ENCODE measurements around the gene GANC.
"Not testable (repeated sequence)": the region's sequence is repeated elsewhere in the genome, so short reads cannot be mapped to it uniquely, and the experiment has no call there.

Gene GANC

DNA sequence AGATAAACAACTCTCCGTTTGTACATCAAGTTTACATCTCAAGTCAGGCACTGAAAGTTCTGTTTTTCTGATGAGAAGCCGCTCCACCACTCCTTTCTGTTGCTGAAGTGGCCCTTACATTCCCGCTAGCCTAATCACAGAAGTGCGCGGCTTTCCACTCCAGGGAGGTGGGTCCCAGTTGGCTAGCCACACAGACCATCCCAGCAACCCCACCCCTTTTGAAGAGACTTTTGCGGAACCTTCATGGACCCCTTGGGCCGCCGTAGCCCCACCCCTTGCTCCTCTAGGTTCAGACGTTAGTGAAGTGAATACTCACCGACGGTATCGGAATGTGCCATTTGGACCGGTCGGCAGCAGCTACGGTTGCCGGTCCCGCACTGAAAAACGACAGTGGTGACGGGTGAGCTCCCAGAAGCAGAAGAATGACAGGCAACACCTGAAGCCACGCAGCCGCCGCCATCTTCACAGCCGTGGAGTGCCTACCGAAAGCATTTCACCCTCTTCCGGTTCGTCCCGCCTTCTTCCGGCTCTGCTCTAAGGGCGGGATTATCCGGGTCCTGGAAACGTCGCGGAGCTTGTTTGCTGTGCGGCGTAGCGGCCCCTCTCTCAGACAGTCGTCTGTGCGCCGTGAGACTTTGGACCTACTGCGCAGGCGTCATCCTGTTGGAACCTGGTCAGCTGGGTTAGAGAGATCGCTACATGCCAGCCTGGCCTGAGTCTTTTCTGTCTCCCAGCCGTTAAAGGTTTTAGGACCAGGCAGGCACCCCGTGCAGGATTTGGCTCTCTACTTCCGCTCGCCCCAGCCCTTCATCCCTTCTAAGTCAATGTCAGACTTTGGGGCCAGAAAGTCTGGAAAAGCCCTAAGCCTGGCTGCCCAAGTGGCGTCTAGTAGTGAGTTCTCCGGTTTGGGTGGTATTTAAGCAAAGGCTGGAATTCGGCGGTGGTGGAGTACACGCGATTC is at the start of gene GANC, which contains the start of gene TMEM87A:
GANC (plus strand) TSS at position 263 of the 961 bp plus-strand sequence. CDS start 1,281 bp downstream, outside the sequence.
TMEM87A (minus strand) TSS at position 495 of the 961 bp plus-strand sequence; CDS start at position 460, 35 bp downstream.
- DNase-seq (ENCODE audit: low read depth) = peak; percentile 96

GRCh38 chr15:42226648-42227047 is 46.4 kb upstream of the GANC start:
- DNase-seq (ENCODE audit: low read depth) = no peak

GRCh38 chr15:42228036-42228435 is 45.0 kb upstream of the GANC start:
- DNase-seq (ENCODE audit: low read depth) = no peak

DNA sequence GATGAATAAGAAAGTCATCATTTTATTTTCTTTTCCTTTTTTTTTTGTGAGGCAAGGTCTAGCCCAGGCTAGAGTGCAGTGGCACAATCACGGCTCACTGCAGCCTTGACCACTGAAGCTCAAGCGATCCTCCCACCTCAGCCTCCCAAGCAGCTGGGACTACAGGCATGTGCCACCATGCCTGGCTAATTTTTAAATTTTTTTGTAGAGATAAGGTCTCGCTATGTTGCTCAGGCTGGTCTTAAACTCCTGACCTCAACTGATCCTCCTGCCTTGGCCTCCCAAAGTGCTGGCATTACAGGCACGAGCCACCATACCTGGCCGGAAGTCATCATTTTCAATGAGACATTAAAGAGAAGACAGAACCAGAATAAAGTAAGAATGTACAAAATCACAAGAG is 44.0 kb upstream of the GANC start:
- not testable (repeated sequence) for DNase-seq (ENCODE audit: low read depth)

DNA sequence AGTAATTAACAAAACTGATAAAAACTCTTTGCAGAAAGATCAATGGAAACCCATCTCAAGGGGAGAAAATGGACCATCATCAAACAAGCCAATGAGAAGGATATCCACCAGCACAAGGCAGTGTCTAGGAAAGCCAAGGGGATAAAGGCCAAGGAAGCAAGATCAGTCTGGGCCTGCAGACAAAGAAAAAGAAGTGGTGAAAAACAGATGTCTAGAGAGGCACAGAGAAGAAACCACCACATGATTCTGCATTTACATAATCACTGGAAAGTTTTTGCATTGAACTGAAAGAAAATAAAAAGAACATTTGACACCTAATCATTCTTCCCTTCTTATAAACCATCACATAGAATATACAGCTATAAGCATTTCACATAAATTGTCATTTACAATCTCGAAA is 41.9 kb upstream of the GANC start:
- no peak for DNase-seq (ENCODE audit: low read depth)

DNA sequence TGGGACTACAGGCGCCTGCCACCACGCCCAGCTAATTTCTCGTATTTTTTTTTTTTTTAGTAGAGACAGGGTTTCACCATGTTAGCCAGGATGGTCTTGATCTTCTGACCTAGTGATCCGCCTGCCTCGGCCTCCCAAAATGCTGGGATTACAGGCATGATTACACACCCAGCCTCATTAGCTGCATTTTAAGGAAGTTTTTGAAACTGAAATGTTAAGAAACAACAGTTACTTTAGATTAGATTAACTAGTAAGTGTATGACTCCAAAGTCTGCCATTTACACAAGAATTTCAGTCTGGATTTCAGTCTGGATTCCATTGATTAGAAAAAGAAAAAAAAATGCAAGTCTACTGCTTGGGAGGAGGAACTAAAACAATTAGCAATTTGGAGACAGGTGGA is 40.4 kb upstream of the GANC start:
- DNase-seq (ENCODE audit: low read depth) = no peak

GRCh38 chr15:42233107-42233506 is 39.9 kb upstream of the GANC start:
- DNase-seq (ENCODE audit: low read depth) = no peak

GRCh38 chr15:42239528-42240182 is 33.3 kb upstream of the GANC start:
- no peak for DNase-seq (ENCODE audit: low read depth)

GRCh38 chr15:42240823-42241222 is 32.2 kb upstream of the GANC start:
- DNase-seq (ENCODE audit: low read depth) = no peak

- DNase-seq (ENCODE audit: low read depth) = no peak
Observed at GRCh38 chr15:42253300-42253699, 19.7 kb upstream of the GANC start.

GRCh38 chr15:42264795-42265194 is 8.2 kb upstream of the GANC start:
- DNase-seq (ENCODE audit: low read depth) = no peak

GRCh38 chr15:42267286-42267685 is 5.7 kb upstream of the GANC start:
- DNase-seq (ENCODE audit: low read depth) = no peak

GRCh38 chr15:42270551-42270950 is 2.5 kb upstream of the GANC start:
- no peak for DNase-seq (ENCODE audit: low read depth)

DNA sequence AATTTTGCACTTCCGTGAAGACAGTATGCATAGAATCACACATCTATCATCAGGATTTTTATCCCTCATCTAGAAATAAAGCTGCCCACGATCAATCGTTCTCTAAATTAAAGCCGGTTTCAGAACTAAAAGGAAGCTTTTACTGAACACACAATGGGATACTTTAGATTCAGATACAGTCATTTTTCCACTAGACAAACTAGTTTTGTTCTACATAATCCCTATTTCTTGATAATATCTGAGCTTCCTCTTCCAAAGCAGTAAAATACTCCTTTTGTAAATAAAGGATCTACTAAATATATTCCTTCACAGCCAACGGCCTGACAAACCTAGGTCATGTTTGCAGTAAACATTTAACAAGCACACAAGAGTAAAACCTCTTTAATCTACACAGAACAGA is 2.0 kb upstream of the GANC start:
- DNase-seq (ENCODE audit: low read depth) = no peak

GRCh38 chr15:42273900-42274701 is 1.1 kb downstream of the GANC start:
- peak; percentile 23 for DNase-seq (ENCODE audit: low read depth)

DNA sequence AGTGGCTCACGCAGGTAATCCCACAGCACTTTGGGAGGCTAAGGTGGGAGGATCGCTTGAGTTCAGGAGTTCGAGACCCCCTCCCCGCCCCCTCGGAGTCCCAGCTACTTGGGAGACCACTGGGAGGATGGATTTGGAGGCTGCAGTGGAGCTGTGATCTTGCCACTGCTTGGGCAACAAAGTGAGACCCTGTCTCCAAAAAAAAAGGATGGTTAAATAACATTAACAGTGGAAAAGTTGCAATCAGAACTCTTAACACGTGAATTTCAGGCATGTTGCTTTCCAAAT is 1.6 kb downstream of the GANC start:
- no peak for DNase-seq (ENCODE audit: low read depth)

DNA sequence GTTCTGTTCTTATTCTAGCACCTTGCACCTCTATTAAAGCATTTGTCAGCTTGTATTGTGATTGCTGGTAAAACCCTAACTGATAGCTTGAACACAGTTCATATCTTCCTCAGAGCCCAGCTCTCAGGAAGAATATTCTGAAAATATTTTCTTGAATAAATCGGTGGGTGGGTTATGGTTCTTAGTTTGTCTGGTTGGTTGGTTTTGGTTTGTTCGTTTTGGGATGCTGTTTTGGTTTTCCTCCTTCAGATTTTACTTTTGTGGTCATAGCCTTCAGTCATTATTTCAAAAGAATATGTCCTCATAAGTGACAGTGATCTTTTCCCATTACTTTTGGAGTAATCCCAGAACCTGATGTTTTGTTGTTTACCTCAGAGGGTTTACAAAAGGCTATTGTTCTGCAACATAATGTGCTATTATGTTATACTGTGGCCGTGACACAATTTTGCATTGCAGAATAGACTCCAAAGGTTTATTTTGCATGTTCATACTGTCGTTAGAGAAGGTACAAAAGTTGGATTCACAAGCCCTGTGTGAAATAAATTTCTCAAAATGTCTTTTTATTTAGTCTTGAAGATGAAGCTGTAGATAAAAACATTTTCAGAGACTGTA is 2.9 kb downstream of the GANC start:
- no peak for DNase-seq (ENCODE audit: low read depth)

DNA sequence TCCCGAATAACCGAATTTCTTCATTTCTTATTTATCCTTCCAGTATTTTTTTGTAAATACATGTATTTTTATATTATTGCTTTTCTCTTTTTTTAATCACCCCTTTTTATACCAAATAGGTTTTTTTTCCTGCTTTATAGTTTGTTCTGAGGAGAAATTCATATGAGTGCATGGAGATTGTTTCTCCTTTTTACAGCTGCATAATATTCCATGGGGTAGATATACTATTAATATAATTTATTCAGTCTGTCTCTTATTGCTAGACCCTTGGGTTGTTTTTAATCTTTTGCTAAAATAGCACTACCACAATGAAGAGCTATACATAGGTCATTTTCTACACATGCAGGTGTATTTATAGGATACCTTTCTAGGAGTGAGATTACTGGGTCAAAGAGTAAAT is 3.8 kb downstream of the GANC start:
- no peak for DNase-seq (ENCODE audit: low read depth)

GRCh38 chr15:42279234-42279723 is 6.3 kb downstream of the GANC start:
- DNase-seq (ENCODE audit: low read depth) = no peak

GRCh38 chr15:42282344-42282743 is 9.3 kb downstream of the GANC start:
- no peak for DNase-seq (ENCODE audit: low read depth)

DNA sequence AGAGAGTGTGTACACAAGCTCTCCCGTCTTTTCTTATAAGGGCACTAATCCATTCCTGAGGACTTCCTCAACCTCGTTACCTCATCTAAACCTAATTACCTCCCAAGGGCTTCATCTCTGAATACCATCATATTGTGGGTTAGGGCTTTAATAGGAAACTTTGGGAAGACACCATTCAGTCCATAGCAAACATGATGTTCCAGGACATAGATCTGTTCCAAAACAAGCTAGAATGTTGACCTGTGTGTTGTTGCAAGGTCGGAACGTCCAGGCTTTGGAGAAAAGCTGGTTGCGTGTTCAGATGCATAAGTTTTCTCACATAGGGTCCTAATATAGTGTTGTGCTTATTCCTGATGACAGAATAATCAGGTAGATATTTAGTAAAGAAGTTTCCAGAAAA is 9.9 kb downstream of the GANC start:
- DNase-seq (ENCODE audit: low read depth) = no peak

DNA sequence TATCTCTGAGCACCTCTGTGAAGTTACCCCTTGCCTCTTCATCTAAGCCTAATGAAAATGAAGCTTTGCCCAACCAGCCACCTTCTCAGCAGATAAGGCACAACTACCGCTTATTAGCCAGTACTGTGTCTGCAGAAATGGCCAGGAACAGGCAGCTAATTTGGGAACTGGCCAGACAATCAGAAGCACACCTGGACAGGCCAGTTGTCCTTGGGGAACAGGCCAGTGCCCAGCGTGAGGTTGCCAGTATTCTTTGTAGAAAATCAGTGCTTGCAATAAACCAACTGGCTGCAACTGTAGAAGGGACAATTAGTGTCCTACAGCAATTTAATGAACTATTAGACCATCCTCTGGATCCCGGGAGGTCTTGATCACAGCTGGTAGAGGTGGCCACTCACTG is 10.7 kb downstream of the GANC start:
- no peak for DNase-seq (ENCODE audit: low read depth)
